Stimulated activated CD8-positive, alpha-beta memory T cell treated with anti-CD3 and anti-CD28 coated beads, Interleukin-15, amount 100 ng/mL, for 24 hours (primary cell): ENCODE measurements around the gene PAM.
"Not testable (repeated sequence)": the region's sequence is repeated elsewhere in the genome, so short reads cannot be mapped to it uniquely, and the experiment has no call there.

ENCODE experiments used
- DNase-seq: peaks from one replicate; pipeline ENCODE4 v3.0.0-alpha.2; 2020; ENCODE audit warnings: low read depth

The PAM gene

DNA sequence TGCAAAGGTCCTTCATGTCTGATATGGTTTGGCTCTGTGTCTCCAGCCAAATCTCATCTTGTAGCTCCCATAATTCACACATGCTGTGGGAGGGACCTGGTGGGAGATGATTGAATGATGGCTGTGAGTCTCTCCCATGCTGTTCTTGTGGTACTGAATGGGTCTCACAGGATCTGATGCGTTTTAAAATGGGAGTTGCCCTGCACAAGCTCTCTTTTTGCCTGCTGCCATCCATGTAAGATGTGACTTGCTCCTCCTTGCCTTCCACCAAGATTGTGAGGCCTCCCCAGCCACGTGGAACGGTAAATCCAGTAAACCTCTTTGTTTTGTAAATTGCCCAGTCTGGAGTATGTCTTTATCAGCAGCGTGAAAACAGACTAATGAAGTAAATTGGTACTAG, 318.4 kb downstream of the PAM start:
- DNase-seq = not testable (repeated sequence)

GRCh38 chr5:103075442-103075841, 320.3 kb downstream of the PAM start:
- DNase-seq = no peak
